ENCODE results near the gene STRN.

STRN gene

GRCh38 chr2:36855429-36855828 is 110.9 kb downstream of the STRN start:
- ChIA-PET CTCF (no interaction called here), POLR2A (no interaction called here)
- DNase-seq (ENCODE audit: extremely low spot score), result no peak
- TF ChIP-seq LEF1 (IDR thresholded peaks at IDR 0.05; ENCODE audit: borderline replicate concordance), result no peak
- TF ChIP-seq ELF4 (IDR thresholded peaks at IDR 0.05), result no peak
- TF ChIP-seq ARNT (IDR thresholded peaks at IDR 0.05), result no peak
- TF ChIP-seq ZNF384 (IDR thresholded peaks at IDR 0.05), result no peak
- TF ChIP-seq, protein P1, sequence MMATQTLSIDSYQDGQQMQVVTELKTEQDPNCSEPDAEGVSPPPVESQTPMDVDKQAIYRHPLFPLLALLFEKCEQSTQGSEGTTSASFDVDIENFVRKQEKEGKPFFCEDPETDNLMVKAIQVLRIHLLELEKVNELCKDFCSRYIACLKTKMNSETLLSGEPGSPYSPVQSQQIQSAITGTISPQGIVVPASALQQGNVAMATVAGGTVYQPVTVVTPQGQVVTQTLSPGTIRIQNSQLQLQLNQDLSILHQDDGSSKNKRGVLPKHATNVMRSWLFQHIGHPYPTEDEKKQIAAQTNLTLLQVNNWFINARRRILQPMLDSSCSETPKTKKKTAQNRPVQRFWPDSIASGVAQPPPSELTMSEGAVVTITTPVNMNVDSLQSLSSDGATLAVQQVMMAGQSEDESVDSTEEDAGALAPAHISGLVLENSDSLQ (IDR thresholded peaks at IDR 0.05), result no peak
- no peak for TF ChIP-seq CTBP1 (IDR thresholded peaks at IDR 0.05; ENCODE audit: borderline replicate concordance)
- TF ChIP-seq SP1 (IDR thresholded peaks at IDR 0.05), result no peak
- no peak for TF ChIP-seq HDGF (IDR thresholded peaks at IDR 0.05; ENCODE audit: borderline replicate concordance)
- TF ChIP-seq SUZ12 (IDR thresholded peaks at IDR 0.05), result no peak
- TF ChIP-seq TARDBP (IDR thresholded peaks at IDR 0.05), result no peak
- no peak for TF ChIP-seq FOXM1 (IDR thresholded peaks at IDR 0.05; ENCODE audit: borderline replicate concordance)
- no peak for TF ChIP-seq L3MBTL2 (conservative IDR thresholded peaks at IDR 0.05)
- TF ChIP-seq FOXK2 (IDR thresholded peaks at IDR 0.05), result no peak
- TF ChIP-seq FOXA1 (IDR thresholded peaks at IDR 0.05), result no peak
- no peak for TF ChIP-seq NFRKB (IDR thresholded peaks at IDR 0.05)
- no peak for TF ChIP-seq BHLHE40 (IDR thresholded peaks at IDR 0.05; ENCODE audit: borderline replicate concordance)

DNA sequence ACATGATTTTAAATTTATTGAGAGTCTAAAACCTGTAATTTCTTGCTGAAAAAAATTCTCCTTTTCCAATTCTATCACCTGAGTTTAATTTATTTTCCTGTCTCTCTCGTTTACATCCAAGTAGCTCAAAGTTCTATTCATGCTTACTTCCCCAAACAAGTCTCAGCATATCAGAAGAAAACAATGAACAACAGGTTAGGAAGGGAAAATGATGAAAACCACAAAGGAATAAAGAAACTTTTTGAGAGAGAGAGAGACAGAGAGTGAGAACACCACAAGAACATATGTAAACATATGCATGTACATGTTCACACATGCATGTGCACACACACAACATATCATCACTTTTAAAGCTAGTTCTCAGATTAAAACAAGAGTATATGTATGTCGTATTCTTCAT is 112.1 kb downstream of the STRN start:
- POLR2A ChIA-PET, result interaction anchor here (0.8 kb wide), 1 partner anchor 113 kb away, joined by 3 read pairs; no protein-coding TSS in a partner anchor
- TF ChIP-seq FOXM1 (IDR thresholded peaks at IDR 0.05; ENCODE audit: borderline replicate concordance) (no peak), HDGF (IDR thresholded peaks at IDR 0.05; ENCODE audit: borderline replicate concordance) (no peak), SP1 (IDR thresholded peaks at IDR 0.05) (no peak), TARDBP (IDR thresholded peaks at IDR 0.05) (no peak), LEF1 (IDR thresholded peaks at IDR 0.05; ENCODE audit: borderline replicate concordance) (no peak), FOXA1 (IDR thresholded peaks at IDR 0.05) (no peak), ZNF384 (IDR thresholded peaks at IDR 0.05) (no peak), L3MBTL2 (conservative IDR thresholded peaks at IDR 0.05) (no peak), SUZ12 (IDR thresholded peaks at IDR 0.05) (no peak)
- CTCF ChIA-PET, result no interaction called here
- no peak for DNase-seq (ENCODE audit: extremely low spot score)

DNA sequence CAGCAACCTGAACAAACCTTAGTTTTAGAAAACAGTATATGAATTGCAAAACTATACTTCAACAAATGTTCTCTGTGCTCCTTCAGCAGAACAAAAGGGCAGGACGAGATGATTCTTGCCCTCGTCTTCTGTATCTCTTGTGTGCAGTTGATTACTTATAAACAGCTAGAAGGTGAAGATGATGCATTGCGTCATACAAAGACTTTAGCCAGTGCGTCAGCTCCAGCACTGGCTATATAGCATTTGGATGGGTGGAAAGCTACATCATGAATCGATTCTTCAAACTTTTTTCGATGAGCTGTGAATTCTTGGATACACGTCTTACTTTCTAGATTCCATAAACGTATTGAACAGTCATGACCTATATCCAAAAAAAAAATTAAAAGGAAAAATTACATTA is 117.1 kb downstream of the STRN start:
- POLR2A ChIA-PET, result no interaction called here
- no peak for DNase-seq (ENCODE audit: extremely low spot score)
- TF ChIP-seq ELF4 (IDR thresholded peaks at IDR 0.05) (no peak), BHLHE40 (IDR thresholded peaks at IDR 0.05; ENCODE audit: borderline replicate concordance) (no peak), ARNT (IDR thresholded peaks at IDR 0.05) (no peak), HDGF (IDR thresholded peaks at IDR 0.05; ENCODE audit: borderline replicate concordance) (no peak), ZNF384 (IDR thresholded peaks at IDR 0.05) (no peak), NFRKB (IDR thresholded peaks at IDR 0.05) (no peak), L3MBTL2 (conservative IDR thresholded peaks at IDR 0.05) (no peak), TARDBP (IDR thresholded peaks at IDR 0.05) (no peak), FOXA1 (IDR thresholded peaks at IDR 0.05) (no peak), CTBP1 (IDR thresholded peaks at IDR 0.05; ENCODE audit: borderline replicate concordance) (no peak), SP1 (IDR thresholded peaks at IDR 0.05) (no peak), SUZ12 (IDR thresholded peaks at IDR 0.05) (no peak)
- TF ChIP-seq, protein P1 (IDR thresholded peaks at IDR 0.05), result no peak
- CTCF ChIA-PET, result no interaction called here

DNA sequence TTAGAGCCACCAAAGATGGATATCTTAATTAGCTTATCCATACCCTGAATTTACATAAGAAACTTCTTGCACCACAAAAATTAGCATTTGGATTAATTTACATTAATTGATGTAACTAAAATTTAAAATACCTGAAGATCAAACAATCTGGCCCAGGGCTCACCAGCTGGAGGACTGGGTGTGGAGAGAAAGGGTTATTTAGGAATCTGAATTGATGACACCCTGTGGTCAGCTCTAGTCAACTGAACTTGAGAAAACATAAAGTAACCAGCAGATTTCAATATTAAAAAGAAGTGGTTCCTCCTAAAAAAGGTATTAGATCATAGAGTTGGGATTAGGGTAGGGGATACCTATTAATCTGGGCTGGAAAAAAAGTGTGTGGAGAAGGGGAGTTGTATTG is 122.5 kb downstream of the STRN start:
- DNase-seq (ENCODE audit: extremely low spot score), result no peak
- POLR2A ChIA-PET, result no interaction called here
- TF ChIP-seq CTBP1 (IDR thresholded peaks at IDR 0.05; ENCODE audit: borderline replicate concordance) (no peak), NFRKB (IDR thresholded peaks at IDR 0.05) (no peak), ARNT (IDR thresholded peaks at IDR 0.05) (no peak), ELF4 (IDR thresholded peaks at IDR 0.05) (no peak), FOXA1 (IDR thresholded peaks at IDR 0.05) (no peak), ZNF384 (IDR thresholded peaks at IDR 0.05) (no peak), L3MBTL2 (conservative IDR thresholded peaks at IDR 0.05) (no peak), BHLHE40 (IDR thresholded peaks at IDR 0.05; ENCODE audit: borderline replicate concordance) (no peak), SP1 (IDR thresholded peaks at IDR 0.05) (no peak), HDGF (IDR thresholded peaks at IDR 0.05; ENCODE audit: borderline replicate concordance) (no peak), FOXM1 (IDR thresholded peaks at IDR 0.05; ENCODE audit: borderline replicate concordance) (no peak)
- TF ChIP-seq, protein P1 (IDR thresholded peaks at IDR 0.05), result no peak
- CTCF ChIA-PET, result no interaction called here

DNA sequence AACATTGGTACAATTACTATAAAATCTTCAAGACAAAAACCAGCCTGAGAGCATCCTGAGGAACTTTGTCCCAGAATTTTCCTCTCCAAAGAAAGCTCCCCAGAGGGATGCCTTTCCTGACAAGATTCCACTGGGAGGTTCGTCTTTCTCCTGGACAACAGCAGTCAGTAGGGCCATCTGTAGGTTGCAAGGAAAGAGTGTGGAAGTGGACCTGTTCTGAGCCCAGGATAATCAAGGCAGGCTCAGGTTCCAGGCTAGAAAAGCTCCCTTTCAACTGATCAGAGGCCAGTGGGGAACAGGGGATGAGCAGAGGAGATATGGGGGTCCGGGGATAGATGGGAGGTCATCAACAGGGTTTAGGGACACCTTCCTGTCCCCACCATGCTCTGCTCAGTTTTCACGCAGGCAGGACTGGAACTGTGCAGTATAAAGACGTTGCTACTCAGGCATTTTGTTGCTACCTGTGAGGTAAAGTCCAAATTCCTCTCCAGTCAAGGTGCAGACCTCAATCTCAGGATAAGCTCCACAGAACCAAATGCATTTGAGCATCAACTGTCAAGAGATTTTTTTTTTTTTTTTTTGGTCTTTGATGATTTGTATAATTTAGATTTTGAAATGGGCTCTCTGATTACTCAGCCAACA is 126.2 kb downstream of the STRN start:
- POLR2A ChIA-PET, result no interaction called here
- DNase-seq (ENCODE audit: extremely low spot score), result no peak
- CTCF ChIA-PET, result interaction anchor here (0.7 kb wide), 2 partner anchors 17 to 993 kb away, joined by 3 read pairs; no protein-coding TSS in a partner anchor
- no peak for TF ChIP-seq L3MBTL2 (conservative IDR thresholded peaks at IDR 0.05)

GRCh38 chr2:36834731-36835524 is 131.4 kb downstream of the STRN start:
- ChIA-PET CTCF (no interaction called here), POLR2A (no interaction called here)
- no peak for DNase-seq (ENCODE audit: extremely low spot score)
- TF ChIP-seq SP1 (IDR thresholded peaks at IDR 0.05) (no peak), FOXK2 (IDR thresholded peaks at IDR 0.05) (no peak)
- TF ChIP-seq, protein P1 (IDR thresholded peaks at IDR 0.05), result no peak
